Inflammatory macrophage (primary cell): ENCODE measurements around the gene FYTTD1.
A peak's percentile ranks its signal among the peaks of the same experiment; 100 is the strongest.

ENCODE experiments used
- DNase-seq, 2 donors: peaks; one replicate each; pipeline ENCODE4 v3.0.0-alpha.2; 2020 to 2022

FYTTD1 gene

DNA sequence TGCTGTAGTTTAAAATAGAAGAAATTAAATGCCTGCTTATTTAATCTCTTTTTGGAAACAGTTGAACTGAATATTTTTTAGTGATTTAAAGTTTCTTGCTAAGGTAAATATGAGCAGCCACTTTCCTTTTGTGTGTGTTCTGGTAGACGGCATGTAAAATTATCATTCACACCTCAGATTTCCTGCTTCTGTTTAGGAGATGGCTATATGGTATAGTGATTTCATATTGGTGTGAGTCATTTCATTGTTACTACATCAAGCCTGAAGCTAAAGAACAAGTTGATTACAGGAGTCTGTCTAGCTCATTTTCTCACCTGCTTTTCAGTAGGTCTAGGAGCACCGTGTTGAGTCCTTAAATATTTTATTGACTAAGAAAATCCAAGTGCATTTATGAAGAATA is 43.6 kb downstream of the FYTTD1 start:
- DNase-seq, result peak; percentile 13 to 42

DNA sequence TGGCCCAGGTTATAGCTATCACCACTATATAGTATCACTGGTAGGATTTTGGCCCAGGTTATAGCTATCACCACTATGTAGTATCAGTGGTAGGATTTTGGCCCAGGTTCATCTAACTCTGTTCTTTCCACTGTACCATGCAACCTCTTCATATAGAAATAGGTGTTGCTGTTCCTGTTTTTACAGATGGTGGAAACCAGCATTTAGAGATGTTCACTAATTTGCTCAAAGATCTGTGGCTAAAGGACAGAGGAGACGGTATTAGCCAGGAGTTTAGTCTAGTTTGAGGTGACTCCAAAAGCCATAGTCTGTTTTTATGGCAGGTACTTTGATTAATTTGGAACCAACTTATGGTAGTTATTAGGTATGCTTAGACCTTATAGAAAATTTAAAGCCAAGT is 44.4 kb downstream of the FYTTD1 start:
- no peak for DNase-seq

DNA sequence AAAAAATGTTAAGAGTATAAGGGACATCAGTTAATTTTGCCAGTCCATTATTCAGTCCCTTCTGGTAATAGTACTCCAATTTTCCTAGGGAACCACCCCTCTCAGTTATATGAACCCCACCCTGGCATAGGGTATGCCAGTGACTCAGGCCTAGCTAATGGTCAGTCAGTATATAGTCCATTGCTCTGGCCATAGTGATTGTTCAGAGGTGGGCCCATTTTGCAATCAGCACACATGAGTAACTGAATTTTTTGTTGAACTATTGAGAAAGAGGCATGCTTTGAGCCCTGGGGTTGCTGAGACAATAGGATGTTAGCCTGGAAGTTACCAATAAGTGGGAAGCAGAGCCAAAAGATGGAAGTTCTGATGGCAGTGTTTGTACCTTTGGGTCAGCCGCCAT is 45.5 kb downstream of the FYTTD1 start:
- peak; percentile 51 to 59 for DNase-seq

DNA sequence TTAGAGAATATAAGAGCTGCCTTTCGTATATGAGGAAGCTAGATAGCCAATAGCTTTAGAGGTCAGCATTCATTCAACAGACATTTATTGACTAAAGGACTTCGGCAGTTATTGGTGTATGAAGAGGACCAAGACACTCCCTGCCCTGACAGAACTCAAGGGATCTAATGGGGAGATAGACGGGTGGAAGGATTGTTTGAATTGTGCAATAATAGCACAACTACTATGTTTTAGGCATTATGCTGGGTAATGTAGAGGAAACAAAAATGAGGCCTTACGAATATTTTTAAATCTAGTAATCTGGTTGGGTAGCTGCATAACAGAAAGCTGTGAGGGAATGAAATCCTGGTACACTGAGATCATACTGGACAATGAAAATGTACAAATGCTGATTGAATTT is 46.4 kb downstream of the FYTTD1 start:
- DNase-seq, result no peak

DNA sequence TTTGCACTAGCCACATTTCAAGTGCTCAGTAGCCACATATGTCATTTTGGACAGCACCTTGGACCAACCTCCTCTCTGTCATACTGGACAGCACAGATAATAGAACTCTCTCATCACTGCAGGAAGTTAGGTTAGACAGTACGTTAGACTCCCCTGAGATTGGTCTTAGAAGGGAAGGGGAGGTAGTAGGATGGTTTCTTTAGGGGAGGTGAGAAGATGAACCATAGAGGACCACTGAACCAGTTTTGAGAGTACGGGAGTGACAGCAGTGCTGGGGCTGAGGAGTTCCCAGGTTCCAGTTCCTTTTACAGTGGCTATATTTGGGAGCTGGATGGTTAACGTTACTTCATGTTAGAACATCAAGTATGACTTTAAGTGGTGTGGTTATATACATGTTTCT is 49.2 kb downstream of the FYTTD1 start:
- DNase-seq, result no peak

DNA sequence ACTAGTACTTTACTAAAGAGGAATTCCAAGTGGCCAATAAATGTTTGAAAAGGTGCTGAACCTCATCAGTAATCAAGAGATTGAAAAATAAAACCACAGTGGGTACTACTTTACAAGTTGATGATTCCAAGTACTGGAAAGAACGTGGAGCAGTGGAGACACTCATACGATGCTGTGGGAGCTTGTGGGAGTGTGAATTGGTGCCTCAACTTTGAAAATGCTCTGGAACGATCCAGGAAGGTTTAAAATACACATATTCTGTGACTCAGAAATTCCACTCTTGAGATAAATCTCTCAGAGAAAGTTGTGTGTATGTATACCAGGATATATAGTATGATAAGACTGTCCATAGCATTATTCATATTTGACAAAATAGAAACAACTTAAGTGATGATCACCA is 50.7 kb downstream of the FYTTD1 start:
- DNase-seq, result no peak

DNA sequence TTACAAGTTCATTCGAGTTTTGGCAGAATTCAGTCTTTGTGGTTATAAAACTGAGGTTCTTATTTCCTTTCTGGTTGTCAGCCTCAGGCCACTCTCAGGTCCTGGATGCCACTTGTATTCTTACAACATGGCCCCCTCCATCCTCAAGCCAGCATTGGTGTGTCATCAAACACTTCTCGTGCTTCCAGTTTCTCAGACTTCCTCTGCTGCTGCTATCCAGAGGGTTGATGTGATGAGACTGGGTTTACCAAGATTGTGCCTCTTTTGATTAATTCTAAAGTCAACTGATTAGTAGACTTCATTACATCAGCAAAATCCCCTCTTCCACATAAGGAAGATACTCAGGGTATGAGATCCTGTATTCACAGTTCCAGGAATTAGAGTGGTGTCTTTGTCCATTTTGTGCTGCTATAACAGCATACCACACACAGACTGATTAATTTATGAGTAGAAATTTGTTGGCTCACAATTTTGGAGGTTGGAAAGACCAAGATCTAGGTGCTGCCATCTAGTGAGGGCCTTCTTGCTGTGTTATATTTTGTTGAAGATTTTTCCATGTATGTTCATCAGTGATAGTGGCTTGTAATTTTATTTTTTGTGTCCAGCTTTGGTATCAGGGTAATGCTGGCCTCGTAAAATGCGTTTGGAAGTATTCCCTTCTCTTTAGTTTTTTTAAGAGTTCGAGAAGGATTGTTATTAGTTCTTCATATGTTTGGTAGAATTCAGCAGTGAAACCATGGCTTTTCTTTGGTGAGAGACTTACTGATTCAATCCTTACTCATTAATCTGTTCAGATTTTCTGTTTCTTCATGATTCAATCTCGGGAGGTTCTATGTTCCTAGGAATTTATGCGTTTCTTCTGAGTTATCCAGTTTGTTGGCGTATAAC is 52.5 kb downstream of the FYTTD1 start:
- peak; percentile 43 to 68 for DNase-seq

DNA sequence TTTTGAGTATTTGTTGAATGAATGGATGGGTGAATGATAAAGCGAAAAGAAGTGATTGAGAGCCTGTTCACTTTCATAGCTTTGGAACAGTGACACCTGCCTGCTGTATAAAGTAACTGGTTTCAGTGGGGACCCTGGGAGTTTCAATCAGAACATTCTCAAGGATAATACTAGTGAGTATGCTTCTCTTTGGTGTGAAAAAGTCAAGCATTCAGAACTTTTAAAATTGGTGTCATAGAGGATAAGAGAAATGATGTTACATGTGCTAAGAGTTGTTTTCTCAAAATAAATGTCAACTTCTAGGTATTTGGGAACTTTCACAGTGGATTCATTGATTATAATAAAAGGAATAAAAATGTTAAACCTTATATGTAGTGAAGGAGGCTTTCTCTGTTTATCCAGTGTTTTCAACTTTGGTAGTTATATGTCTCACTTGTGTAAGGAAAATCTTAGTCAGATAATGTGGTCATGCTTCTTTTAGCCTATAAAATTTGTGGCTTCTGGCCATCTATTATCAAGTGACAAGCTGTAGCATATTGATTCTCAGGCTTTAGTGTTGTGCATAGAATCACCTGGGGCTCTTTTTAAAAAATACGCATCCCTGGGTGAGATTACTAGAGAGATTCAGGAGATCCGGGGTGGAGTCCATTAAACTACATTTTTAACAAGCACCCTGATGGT is 53.2 kb downstream of the FYTTD1 start:
- DNase-seq, result no peak

DNA sequence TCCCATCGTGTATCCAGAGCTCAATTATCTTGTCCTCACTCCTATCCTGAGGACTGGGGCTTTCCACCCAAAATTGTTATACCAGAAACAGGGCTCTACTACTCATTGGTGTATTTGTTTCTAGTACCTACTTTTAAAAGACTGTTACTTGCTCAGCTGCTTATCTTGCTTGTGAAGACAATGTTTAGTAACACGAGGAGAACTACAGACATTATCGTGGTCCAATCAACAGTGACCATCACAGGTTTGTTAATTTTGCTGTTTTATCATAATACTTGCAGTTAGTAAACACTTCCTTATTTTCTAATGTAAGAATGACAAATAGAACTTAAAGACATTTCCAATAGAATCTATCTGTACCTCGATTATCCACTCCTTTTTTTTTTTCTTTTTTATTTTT is 54.8 kb downstream of the FYTTD1 start:
- no peak for DNase-seq

DNA sequence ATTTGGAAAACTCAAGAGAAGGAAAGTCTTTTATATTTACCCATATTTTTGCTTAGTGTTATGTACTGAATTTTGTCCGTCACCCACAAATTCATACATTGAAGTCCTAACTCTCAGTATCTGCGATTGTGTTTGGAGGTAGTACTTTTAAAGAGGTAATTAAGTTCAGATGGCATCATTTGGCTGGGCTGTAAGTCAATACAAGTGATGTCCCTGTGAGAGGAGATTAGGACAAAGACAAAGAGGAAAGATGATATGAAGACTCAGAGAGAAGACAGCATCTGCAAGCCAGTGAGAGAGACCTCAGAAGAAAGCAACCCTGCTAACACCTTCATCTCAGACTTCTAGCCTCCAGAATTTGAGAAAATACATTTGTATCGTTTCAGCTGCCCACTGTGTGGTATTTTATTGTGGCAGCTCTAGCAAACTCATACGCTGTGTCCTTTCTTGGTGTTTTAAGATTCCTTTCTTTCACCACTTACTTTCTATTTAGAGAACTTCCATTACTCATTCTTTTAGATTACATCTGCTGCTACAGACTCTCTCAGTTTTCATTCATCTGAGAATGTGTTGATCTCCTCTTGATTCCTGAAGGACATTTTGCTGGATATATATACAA is 58.4 kb downstream of the FYTTD1 start:
- DNase-seq, result no peak

DNA sequence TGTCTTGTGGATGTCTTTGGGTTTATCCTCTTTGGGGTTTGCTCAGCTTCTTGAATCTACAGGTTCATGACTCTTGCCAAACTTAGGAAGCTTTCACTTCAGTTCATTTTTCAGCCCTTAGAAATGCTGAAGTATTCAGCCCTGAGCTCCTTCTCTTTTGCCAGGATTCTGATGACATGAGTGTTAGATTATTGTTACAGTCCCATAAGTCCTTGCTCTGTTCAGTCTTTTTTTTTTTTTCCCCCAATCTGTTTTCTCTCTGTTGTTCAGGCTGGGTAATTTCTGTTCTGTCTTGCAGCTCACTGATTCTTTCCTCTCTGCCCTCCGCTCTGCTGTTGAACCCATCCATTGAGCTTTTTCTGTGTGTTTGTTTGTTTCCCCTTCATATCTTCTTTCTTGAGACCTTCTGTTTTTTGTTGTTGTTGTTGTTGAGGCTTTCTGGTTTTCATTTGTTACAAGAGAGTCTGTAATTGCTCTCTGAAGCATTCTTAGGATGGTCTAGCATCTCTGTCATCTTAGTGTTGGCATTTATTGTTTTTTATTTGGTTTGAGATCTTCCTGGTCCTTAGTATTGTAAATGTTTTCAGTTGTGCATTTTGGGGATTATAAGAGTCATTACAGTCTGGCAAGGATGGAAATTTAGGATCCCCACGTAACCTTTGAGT is 59.8 kb downstream of the FYTTD1 start:
- DNase-seq, result peak in 1 of 2 donors; percentile 17

DNA sequence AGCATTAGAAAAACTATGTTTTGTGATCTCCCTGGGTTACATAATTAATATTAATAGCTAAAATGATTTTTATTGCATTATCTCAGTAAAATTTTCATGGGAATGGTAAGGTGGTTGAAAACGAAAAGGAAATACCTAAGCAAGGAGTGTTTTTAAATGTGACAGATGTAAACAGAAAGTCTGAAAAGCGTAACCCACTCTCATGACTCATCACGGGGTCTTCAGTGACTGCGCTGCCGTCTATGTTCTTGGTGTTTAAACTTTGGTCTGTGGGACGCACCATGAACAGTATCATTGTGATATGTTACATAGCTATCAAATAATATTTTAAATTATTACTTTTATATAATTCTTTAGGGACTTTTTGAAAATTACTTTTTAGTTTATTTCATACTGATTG is 61.2 kb downstream of the FYTTD1 start:
- DNase-seq, result no peak

DNA sequence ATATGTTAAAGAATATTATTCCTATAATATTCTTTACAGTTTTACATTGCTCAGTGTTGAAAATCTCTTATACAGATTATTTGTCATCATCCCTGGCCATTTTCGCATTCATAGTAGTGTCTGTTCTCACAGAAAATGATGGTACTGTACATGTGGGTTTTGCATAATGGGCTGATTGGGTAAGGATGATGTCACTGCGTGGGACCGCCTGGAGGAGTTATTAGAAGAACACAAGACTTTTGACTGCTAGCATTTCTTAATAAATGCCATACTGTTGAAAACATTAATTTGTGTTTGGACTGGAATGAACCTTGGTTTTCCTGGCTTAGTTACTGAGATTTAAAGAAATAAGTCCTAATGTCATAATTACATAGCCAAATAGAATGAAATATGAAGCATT is 61.7 kb downstream of the FYTTD1 start:
- peak; percentile 90 to 93 for DNase-seq

DNA sequence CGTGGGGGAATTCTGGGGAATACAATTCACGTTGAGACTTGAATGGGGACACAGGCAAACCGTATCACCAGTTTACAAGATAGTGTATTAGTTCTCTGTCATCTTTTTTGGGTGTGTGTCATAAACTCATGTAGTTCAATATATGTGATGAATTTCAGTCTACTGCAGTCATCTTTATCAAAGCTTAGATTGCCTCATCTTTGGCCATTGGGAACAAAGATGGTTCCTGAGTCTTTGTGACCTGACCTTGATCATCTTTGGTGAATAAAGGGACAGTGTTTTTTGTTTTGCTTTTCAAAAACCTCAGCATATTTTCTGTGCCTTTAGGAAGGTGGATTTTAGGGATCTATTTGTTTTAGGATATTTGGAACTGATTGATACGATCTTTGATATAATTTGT is 64.7 kb downstream of the FYTTD1 start:
- DNase-seq, result no peak

DNA sequence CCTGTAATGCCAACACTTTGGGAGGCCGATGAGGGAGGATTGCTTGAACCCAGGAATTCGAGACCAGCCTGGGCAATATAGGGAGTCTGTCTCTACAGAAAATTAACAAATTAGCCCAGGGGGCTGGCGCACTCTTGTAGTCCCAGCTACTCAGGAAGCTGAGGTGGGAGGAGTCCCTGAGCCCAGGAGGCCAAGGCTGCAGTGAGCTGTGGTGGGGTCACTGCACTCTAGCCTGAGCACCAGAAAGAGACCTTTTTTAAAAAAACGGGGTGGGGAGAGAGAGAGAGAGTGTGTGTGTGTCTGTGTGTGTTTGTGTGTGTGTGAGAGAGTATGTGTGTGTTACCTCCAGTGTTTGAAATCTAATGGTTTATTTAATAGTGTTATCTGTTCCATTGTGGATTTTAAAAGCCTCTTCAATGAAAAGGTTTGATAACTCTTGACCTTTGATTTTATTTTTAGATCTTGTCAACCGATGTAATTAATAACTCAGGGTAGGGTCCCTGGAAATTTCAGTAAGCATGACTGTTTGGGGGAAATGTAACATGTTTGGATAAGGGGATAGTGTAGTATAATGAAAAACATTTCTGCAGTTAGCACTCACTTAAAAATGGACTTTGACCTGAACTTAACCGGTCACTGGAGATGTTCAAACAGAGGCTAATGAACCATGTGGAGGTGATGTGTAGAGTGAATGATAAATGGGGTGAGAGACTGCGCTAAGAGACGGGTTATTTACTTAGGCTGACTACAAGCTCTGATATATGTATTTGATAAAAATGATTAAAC is 71.1 kb downstream of the FYTTD1 start:
- DNase-seq, result no peak

DNA sequence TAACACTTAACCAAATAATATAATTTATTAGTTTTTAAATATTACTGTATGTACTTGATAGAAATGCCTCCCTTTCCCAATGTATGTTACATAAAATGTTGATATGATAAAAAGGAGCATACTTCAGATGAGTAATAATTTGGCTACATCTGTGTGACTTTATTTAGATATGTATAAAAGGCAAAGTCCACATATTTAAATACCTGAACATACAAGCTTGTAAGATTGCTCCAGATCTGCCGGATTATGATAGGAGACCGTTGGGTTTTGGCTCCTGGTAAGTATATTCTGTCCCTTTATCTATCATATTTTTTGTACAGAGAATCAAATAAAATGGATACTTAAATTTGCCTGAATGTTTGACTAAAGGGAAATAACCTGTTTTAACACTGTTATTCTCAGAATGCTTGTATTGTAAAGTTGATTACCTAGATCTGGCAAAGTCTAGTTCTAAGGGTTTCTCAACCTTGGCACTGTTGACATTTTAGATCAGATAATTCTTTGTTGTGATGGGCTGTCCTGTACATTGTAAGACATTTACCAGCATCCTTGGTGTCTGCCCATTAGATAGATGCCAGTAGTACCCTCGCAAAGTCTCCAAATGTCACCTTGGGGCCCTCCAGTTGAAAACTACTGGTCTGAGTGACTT is 79.8 kb downstream of the FYTTD1 start:
- no peak for DNase-seq

DNA sequence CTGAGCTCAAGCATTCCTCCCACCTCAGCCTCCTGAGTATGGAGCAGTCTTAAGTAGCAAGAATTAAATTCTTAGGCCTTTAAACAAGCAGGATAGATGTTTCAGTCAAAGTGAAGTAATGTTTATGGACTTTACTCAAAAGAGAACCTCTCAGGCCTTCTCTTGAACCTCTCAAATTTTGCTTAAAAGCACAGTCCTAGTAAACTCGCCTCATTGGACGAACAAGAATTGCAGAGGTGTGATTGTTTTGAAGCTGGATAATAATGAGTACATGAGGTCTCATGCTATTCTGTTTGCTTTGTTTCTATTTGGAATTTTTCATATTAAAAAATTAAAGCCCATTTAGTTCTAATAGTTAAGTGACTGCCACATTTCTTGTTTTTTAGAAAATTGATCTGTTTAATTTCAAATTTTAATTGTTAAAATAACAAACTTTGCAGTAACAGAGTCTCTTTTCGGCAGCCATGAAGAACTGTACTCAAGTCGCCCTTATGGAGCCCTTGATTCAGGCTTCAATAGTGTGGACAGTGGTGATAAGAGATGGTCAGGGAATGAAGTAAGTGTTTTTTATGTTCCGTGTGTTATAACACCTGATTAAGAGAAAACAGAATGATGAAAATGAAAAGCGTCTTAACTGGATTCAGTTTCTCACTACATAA is 80.8 kb downstream of the FYTTD1 start:
- DNase-seq, result no peak

DNA sequence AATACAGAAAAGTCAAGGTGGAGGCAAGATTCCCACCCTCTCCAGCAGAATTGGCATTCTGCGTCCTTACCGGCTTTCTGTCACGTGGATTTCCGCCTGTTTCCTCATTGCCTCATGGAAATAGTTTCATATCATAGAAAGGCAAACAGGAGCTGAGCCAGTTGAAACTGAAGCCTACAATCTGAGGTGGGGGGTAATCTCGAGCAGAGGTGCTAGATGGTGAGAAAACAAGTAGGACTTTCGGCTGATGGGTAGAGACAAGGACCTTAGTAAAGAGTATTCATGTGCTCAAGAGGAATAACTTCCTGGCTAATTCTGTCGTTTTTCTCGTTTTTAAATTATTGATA is 81.3 kb downstream of the FYTTD1 start:
- DNase-seq, result no peak

DNA sequence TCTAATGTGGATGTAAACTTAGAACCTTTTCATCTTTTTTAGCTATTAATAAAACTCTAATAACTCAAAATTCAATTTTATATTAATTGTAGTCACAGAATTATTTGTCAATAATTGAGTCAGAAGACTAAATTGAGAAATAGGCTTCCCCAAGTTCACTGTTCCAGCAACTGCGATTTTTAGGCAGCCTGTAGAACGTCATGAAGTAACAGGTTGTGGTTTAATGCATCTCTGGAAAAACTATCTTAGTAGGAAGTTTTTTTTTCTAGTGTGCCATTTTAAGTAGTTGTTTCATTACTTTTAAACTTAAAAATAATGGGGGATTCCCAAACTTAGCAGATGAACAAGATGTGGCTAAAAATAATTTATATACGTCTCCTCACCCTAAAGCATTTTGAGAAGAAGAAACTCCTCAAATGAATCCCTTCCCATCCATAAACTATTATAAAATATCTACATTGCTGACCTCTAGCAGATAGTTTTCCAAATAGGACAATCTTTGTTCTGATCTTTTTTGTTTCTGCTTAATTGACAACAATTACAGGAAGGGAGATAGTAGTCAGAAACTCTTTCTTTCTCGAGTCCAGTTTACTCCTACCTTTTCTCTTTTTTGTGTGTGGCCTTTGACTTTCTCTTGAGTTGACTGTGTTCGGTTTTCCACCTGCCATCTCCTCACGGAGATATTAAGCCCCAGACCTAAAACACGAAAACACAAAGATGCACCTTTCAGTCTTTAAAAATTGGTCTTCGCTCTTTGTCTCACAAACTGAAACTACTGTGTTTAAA is 84.4 kb downstream of the FYTTD1 start:
- DNase-seq, result peak in 1 of 2 donors; percentile 2

DNA sequence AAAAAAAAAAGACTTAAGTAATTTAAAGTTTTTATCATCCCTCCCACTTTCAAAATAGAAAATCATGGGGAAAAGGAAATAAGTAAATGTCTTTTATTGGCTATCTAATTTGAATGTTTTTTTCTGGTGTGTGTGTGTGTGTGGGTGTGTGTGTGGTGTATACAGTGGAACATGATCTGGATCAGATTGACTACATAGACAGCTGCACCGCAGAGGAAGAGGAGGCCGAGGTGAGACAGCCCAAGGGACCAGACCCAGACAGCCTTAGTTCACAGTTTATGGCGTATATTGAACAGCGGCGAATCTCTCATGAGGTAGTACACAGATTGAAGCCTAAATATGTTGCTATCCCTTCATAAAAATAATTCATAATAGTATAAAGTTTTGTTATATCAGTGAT is 85.8 kb downstream of the FYTTD1 start:
- no peak for DNase-seq

DNA sequence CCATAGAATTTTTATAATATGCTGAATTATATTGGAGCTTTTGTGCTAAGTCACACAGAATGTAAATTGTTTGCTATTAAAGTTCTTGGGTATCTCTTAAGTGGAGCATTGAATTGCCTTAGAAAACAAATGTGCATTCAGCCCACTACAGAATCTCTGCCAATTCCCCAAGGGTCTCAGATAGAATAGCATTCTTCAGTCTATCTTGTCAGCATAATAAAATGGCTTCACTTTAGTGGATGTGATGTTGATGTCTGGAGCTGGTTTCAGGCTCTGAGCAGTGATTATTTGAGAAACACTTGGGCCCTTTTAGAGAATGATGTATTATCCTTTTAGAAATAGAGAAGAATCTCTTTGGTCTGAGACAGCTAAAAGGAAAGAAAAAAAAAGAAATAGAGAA is 86.6 kb downstream of the FYTTD1 start:
- DNase-seq, result no peak
